Endodermal cell (in vitro differentiated cells): ENCODE results near the gene TP53I11. TPM values are rescaled to one million over a fixed set of nuclear protein-coding genes. Genes with fewer than 3 reads are reported as not detected.

ENCODE experiments used
- DNase-seq: peaks from one replicate; pipeline ENCODE4 v3.0.0-alpha.2; 2017
- H3K27ac ChIP-seq: 2 replicates; pipeline ENCODE4 v1.5.1; 2013; ENCODE audit warnings: mild to moderate bottlenecking, low read depth, low read length, moderate library complexity
- H3K27me3 ChIP-seq: 2 replicates; pipeline ENCODE4 v1.6.1; 2013; ENCODE audit warnings: mild to moderate bottlenecking, low read length, moderate library complexity; ENCODE audit not compliant: insufficient read depth, control insufficient read depth, poor library complexity, severe bottlenecking
- H3K36me3 ChIP-seq: 2 replicates; pipeline ENCODE4 v1.7.0; 2013; ENCODE audit warnings: mild to moderate bottlenecking, low read length, moderate library complexity; ENCODE audit not compliant: control insufficient read depth, insufficient read depth
- H3K4me1 ChIP-seq: one replicate; pipeline ENCODE4 v1.7.0; 2013; ENCODE audit warnings: low read length; ENCODE audit not compliant: control insufficient read depth, insufficient read depth
- H3K4me3 ChIP-seq: 2 replicates; pipeline ENCODE4 v1.5.1; 2013; ENCODE audit warnings: mild to moderate bottlenecking, low read length, moderate library complexity
- H3K9ac ChIP-seq: 2 replicates; pipeline ENCODE4 v1.6.1; 2013; ENCODE audit warnings: mild to moderate bottlenecking, low read length, moderate library complexity; ENCODE audit not compliant: poor library complexity, severe bottlenecking; ENCODE audit errors: extremely low read depth
- H3K9me3 ChIP-seq: 2 replicates; pipeline ENCODE4 v1.6.1; 2013; ENCODE audit warnings: mild to moderate bottlenecking, low read length, moderate library complexity; ENCODE audit not compliant: control insufficient read depth
- H3K27ac Mint-ChIP-seq: 2 replicates; pipeline ENCODE4 v1.8.0; 2020; ENCODE audit warnings: mixed read lengths
- H3K27me3 Mint-ChIP-seq: 2 replicates; pipeline ENCODE4 v1.8.0; 2021; ENCODE audit warnings: mild to moderate bottlenecking, mixed read lengths; ENCODE audit not compliant: insufficient read depth
- H3K36me3 Mint-ChIP-seq: 2 replicates; pipeline ENCODE4 v1.8.0; 2020; ENCODE audit warnings: low read depth, mixed read lengths
- H3K4me1 Mint-ChIP-seq: 2 replicates; pipeline ENCODE4 v1.8.0; 2020; ENCODE audit warnings: mixed read lengths
- H3K4me3 Mint-ChIP-seq: 2 replicates; pipeline ENCODE4 v1.8.0; 2020; ENCODE audit warnings: mild to moderate bottlenecking, moderate library complexity, mixed read lengths
- H3K9me3 Mint-ChIP-seq: 2 replicates; pipeline ENCODE4 v1.8.0; 2020; ENCODE audit warnings: mild to moderate bottlenecking, mixed read lengths
- CTCF ChIP-seq: fragments of 200-600 bp; sonication (generic); conservative IDR thresholded peaks from 2 replicates; pipeline ENCODE4 v1.5.0; 2021; ENCODE audit warnings: antibody characterized with exemption, mild to moderate bottlenecking
- WGBS, 2 experiments: methylation state at CpG; one replicate each; pipeline versions ENCODE4 v1.1.5 to v1.1.7; 2013; ENCODE audit warnings: missing lambda C conversion rate in 2 of 2, mixed read lengths in 1 of 2; ENCODE audit not compliant: insufficient coverage in 1 of 2, insufficient read length in 1 of 2; 5-methylcytosine and 5-hydroxymethylcytosine counted together
- total RNA-seq, 2 donors: library from RNA; stranded (reverse); fragmentation: NEBNext Ultra II Directional in 1 of 2; extraction: Animal tissue kit (Norgen Biotek cat#: 25700) in 1 of 2; gene quantifications; 2 replicates in 1 of 2; 3 replicates in 1 of 2; pipeline ENCODE4 v1.2.1, GENCODE V29; 2021

Gene TP53I11
- total RNA-seq, 2 donors from 2014 or later = 136 to 203 TPM

- Mint-ChIP-seq H3K27me3 (peaks cover 5% of the 10 kb centered on the region), H3K4me1 (peaks cover 14% of the 10 kb centered on the region), H3K36me3 (no peaks in the 10 kb centered on the region), H3K9me3 (no peaks in the 10 kb centered on the region), H3K4me3 (no peak overlapping the region), H3K27ac (peak overlapping the region; percentile 57)
- Histone ChIP-seq H3K27me3 (no peaks in the 10 kb centered on the region), H3K4me3 (no peak overlapping the region), H3K27ac (peak overlapping the region; percentile 37), H3K36me3 (no peaks in the 10 kb centered on the region), H3K4me1 (peaks cover 18% of the 10 kb centered on the region), H3K9me3 (peaks cover 2% of the 10 kb centered on the region), H3K9ac (no peak overlapping the region)
- DNase-seq = no peak
- WGBS, 2 experiments = 72 to 88% methylated on average over 9 to 10 of the region's 10 CpGs
- TF ChIP-seq CTCF = no peak
Observed at GRCh38 chr11:44893308-44893822, 57.3 kb downstream of the TP53I11 start.

GRCh38 chr11:44892843-44893242 is 57.8 kb downstream of the TP53I11 start:
- no peaks in the 10 kb centered on the region for H3K9me3 Mint-ChIP-seq
- Histone ChIP-seq H3K4me1 (peaks cover 20% of the 10 kb centered on the region), H3K9ac (no peak overlapping the region), H3K4me3 (no peak overlapping the region), H3K27ac (no peak overlapping the region), H3K36me3 (no peaks in the 10 kb centered on the region), H3K27me3 (no peaks in the 10 kb centered on the region), H3K9me3 (no peaks in the 10 kb centered on the region)
- no peak for TF ChIP-seq CTCF
- peaks cover 14% of the 10 kb centered on the region for H3K4me1 Mint-ChIP-seq
- H3K27ac Mint-ChIP-seq = no peak overlapping the region
- peaks cover 5% of the 10 kb centered on the region for H3K27me3 Mint-ChIP-seq
- WGBS, 2 experiments = 82 to 90% methylated on average over 5 to 7 of the region's 7 CpGs
- DNase-seq = no peak
- H3K4me3 Mint-ChIP-seq = no peak overlapping the region
- no peaks in the 10 kb centered on the region for H3K36me3 Mint-ChIP-seq

GRCh38 chr11:44889266-44889665 is 61.4 kb downstream of the TP53I11 start:
- no peak for TF ChIP-seq CTCF
- no peaks in the 10 kb centered on the region for H3K36me3 ChIP-seq
- no peaks in the 10 kb centered on the region for H3K27me3 ChIP-seq
- H3K9ac ChIP-seq = no peak overlapping the region
- WGBS, 2 experiments = 92% methylated on average over 1 of the region's 1 CpG; no CpG with 5 or more reads in 1 of the 2 experiments
- Mint-ChIP-seq H3K36me3 (no peaks in the 10 kb centered on the region), H3K27me3 (peaks cover 5% of the 10 kb centered on the region), H3K4me1 (peaks cover 40% of the 10 kb centered on the region), H3K9me3 (no peaks in the 10 kb centered on the region), H3K27ac (no peak overlapping the region), H3K4me3 (no peak overlapping the region)
- H3K9me3 ChIP-seq = no peaks in the 10 kb centered on the region
- no peak overlapping the region for H3K27ac ChIP-seq
- no peak overlapping the region for H3K4me3 ChIP-seq
- H3K4me1 ChIP-seq = peaks cover 26% of the 10 kb centered on the region
- no peak for DNase-seq
